Testis (tissue), 3 donors: ENCODE results near the gene PCSK5. TPM values are rescaled to one million over a fixed set of nuclear protein-coding genes. Genes with fewer than 3 reads are reported as not detected.
A peak's percentile ranks its signal among the peaks of the same experiment; 100 is the strongest.

Source experiments
- DNase-seq: peaks from one replicate; pipeline ENCODE4 v3.0.0-alpha.2; 2019
- H3K27ac ChIP-seq, 2 donors: fragments of 200-600 bp; sonication (generic); one replicate each; pipeline ENCODE4 v1.5.1; 2019
- H3K27me3 ChIP-seq: fragments of 200-600 bp; sonication (generic); one replicate; pipeline ENCODE4 v1.5.1; 2019
- H3K36me3 ChIP-seq: fragments of 200-600 bp; sonication (generic); one replicate; pipeline ENCODE4 v1.5.1; 2017; ENCODE audit warnings: low read depth; ENCODE audit errors: missing control alignments
- H3K4me1 ChIP-seq: fragments of 200-600 bp; sonication (generic); one replicate; pipeline ENCODE4 v1.5.1; 2019
- H3K4me3 ChIP-seq, 2 donors: fragments of 200-600 bp; sonication (generic); one replicate each; pipeline ENCODE4 v1.5.1; 2017 to 2019
- H3K9me3 ChIP-seq: fragments of 200-600 bp; sonication (generic); one replicate; pipeline ENCODE4 v1.5.1; 2017
- POLR2A ChIP-seq: fragments of 450-650 bp; IDR thresholded peaks from one replicate; pipeline ENCODE4 v1.6.1; 2017; ENCODE audit warnings: antibody characterized with exemption, mild to moderate bottlenecking, moderate library complexity
- WGBS, 2 donors: methylation state at CpG; one replicate each; pipeline ENCODE4 v1.1.5; 2018; 5-methylcytosine and 5-hydroxymethylcytosine counted together
- intact Hi-C: fragments of 100-400 bp; cut with DNase I; formaldehyde crosslinking; loops from one replicate; pipeline ENCODE4 v1.15.1; 2023; ENCODE audit warnings: low total_unique reads
- polyA plus RNA-seq: library from polyadenylated mRNA; stranded (reverse); fragments of 350-450 nt; fragmentation: Illumina TruSeq; extraction: RNeasy Lipid Tissue Mini Kit (QIAGEN cat#74804); gene quantifications from one replicate; pipeline ENCODE4 v1.2.3, GENCODE V29; 2014; ENCODE audit warnings: low read depth, low replicate concordance; ENCODE audit not compliant: insufficient read depth
- total RNA-seq, 2 donors: library from RNA; depleted of rRNA; stranded (reverse); fragments of >200 nt; gene quantifications; one replicate each; pipeline ENCODE4 v1.2.3, GENCODE V29; 2016
- TF ChIP-seq, protein P1 (sequence below), 3 experiments: fragments of 450-650 bp in 2 of 3; fragments of 200-600 bp in 1 of 3; sonication (generic) in 1 of 3; IDR thresholded peaks; one replicate each; pipeline ENCODE4 v1.5.1; 2016 to 2019; ENCODE audit warnings: antibody characterized with exemption in 3 of 3, mild to moderate bottlenecking in 2 of 3, moderate library complexity in 1 of 3

PCSK5 gene
- total and polyA plus RNA-seq, 3 donors from 2014 or later = 9.4 to 50.6 (median 27.5) TPM

DNA sequence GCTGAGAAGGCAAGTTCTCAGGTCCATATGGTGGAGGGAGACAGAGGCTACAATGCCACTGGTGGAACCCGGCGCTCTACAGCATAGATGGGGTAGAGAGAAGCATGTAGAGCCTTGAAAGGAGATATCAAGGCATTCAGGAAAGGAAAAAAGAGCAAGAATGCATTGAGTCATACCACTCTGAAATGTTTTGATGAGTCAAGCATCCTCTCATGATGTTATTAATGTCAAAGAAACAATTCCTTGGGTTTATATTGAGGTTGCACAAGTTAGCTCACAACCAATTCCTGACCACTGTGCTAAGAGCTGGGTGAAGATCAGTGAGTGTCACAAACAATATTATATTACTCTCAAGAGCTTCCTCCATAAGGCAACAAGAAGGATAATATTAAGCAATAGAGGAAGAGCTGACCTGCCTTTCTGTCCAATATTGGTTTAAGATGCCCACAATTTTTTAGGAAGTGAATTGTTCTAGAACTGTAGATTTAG, 325.7 kb downstream of the PCSK5 start:
- TF ChIP-seq POLR2A = no peak
- TF ChIP-seq, protein P1, sequence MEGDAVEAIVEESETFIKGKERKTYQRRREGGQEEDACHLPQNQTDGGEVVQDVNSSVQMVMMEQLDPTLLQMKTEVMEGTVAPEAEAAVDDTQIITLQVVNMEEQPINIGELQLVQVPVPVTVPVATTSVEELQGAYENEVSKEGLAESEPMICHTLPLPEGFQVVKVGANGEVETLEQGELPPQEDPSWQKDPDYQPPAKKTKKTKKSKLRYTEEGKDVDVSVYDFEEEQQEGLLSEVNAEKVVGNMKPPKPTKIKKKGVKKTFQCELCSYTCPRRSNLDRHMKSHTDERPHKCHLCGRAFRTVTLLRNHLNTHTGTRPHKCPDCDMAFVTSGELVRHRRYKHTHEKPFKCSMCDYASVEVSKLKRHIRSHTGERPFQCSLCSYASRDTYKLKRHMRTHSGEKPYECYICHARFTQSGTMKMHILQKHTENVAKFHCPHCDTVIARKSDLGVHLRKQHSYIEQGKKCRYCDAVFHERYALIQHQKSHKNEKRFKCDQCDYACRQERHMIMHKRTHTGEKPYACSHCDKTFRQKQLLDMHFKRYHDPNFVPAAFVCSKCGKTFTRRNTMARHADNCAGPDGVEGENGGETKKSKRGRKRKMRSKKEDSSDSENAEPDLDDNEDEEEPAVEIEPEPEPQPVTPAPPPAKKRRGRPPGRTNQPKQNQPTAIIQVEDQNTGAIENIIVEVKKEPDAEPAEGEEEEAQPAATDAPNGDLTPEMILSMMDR (IDR thresholded peaks at IDR 0.05) = no peak

DNA sequence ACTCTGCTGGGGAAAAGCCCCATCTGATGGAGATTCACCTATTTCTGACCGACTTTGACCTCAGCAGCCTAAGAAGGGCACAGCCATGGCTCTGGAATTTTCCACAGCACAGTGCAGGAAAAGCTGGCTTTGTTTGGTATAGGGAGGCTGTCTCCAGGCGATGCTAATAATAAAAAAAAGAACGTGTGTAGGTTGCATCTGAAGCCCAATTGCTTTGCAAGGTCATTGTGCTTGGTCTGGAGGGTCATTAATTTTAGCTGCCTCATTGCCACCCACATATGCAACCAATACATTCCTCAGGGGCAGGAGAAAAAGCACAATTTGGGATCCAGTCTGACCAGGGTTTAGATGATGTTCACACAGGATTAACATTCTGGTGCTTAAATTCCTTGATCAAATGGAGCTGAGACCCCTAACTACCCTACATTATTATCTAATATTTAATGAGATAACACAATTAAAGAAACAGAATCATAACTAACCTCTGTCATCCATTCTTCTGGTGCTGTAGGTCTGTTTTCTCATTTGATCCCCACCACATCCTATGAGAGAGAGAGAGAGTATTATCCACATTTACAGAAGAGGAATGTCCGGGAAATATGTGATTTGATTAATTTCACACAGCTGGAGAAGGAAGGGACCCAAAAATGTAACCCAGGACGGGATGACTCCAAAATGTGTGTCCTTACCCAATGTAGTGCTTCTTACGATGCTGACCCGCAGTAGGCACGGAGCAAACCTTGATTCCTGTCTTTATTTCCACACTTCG, 327.8 kb downstream of the PCSK5 start:
- TF ChIP-seq, protein P1 (IDR thresholded peaks at IDR 0.05) = no peak
- no peak for TF ChIP-seq POLR2A
- H3K4me1 ChIP-seq = peaks cover 1% of the 10 kb centered on the region
- 64 to 72% methylated on average over 8 to 9 of the region's 9 CpGs for WGBS, 2 donors
- no peaks in the 10 kb centered on the region for H3K27me3 ChIP-seq
- H3K36me3 ChIP-seq = no peaks in the 10 kb centered on the region
- no peak overlapping the region for H3K4me3 ChIP-seq
- H3K9me3 ChIP-seq = no peaks in the 10 kb centered on the region
- DNase-seq = no peak
- intact Hi-C loops = no loop called here
- H3K27ac ChIP-seq = no peak overlapping the region

More for the DNA sequence above, 325.7 kb downstream of the PCSK5 start:
- H3K27ac ChIP-seq = no peak overlapping the region
- WGBS, 2 donors = 97 to 98% methylated on average over 2 of the region's 2 CpGs
- no peaks in the 10 kb centered on the region for H3K4me1 ChIP-seq
- no peaks in the 10 kb centered on the region for H3K36me3 ChIP-seq
- intact Hi-C loops = no loop called here
- DNase-seq = no peak
- no peaks in the 10 kb centered on the region for H3K9me3 ChIP-seq
- no peak overlapping the region for H3K4me3 ChIP-seq
- H3K27me3 ChIP-seq = no peaks in the 10 kb centered on the region

DNA sequence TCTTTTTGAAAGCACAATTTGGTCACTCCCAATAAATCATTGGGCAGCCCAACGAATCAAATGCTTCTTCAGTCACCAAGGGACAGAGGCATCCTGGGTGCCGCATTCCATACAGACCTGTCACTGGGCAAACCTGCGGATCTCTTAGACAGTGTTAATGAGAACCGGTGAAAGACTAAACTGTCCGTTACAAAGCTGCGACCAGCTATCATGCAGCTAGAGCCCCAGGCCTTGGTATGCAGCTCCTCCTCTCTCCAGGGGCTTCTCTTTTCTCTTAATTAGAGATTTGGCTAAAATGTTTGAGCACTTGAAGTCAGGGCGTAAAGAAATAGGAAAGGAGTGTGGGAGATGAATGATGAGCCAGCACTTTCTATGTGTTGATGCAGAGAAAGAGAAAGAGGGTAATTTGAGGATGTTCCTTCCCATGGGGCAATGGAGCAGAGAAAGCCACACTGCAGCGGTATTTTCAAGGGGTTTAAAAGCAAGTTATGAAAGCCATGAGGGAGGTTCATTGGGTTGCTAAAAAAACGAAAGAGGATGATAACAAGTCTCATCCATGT, 328.5 kb downstream of the PCSK5 start:
- TF ChIP-seq POLR2A = no peak
- TF ChIP-seq, protein P1 (IDR thresholded peaks at IDR 0.05) = no peak
- H3K9me3 ChIP-seq = no peaks in the 10 kb centered on the region
- intact Hi-C loops = no loop called here
- no peak for DNase-seq
- peaks cover 8% of the 10 kb centered on the region for H3K4me1 ChIP-seq
- 57 to 65% methylated on average over 9 of the region's 9 CpGs for WGBS, 2 donors
- no peak overlapping the region for H3K27ac ChIP-seq
- no peaks in the 10 kb centered on the region for H3K27me3 ChIP-seq
- no peak overlapping the region for H3K4me3 ChIP-seq
- no peaks in the 10 kb centered on the region for H3K36me3 ChIP-seq

DNA sequence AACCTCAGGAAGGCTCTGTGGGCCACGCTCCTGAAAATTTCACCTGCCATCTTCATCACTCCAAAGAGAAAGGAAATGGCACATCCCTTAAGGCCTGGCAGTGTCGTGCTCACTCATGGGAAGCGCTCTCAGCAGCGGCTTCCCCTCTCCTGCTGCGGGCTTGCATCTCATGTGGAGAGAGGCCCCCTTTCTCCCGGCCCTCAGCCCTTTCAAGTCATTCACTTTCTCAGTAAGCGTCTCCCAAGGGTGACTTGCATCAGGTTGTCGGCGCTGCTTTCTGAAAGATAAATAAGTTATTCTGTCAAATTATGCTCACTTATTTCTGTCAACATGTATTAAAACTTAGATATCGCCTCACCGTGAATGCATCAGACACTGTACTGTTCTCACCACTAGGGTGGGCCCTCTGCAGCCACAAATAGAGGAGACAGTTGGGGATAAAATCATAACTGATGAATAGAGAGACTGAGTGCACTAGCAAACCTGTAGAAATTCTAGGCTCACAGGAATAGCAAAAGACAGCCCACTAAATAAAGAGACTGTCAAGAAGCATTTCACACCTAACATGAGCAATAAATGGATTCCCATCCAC, 329.2 kb downstream of the PCSK5 start:
- TF ChIP-seq POLR2A = no peak
- TF ChIP-seq, protein P1 (IDR thresholded peaks at IDR 0.05) = peak in 2 of 3 experiments; percentile 25 to 26
- Histone ChIP-seq H3K4me3 (no peak overlapping the region), H3K36me3 (no peaks in the 10 kb centered on the region), H3K4me1 (peaks cover 9% of the 10 kb centered on the region), H3K27ac (no peak overlapping the region), H3K9me3 (no peaks in the 10 kb centered on the region), H3K27me3 (no peaks in the 10 kb centered on the region)
- 85 to 91% methylated on average over 11 of the region's 11 CpGs for WGBS, 2 donors
- intact Hi-C loops = no loop called here
- no peak for DNase-seq
